ENCODE measurements around the gene IRGQ.

IRGQ gene

DNA sequence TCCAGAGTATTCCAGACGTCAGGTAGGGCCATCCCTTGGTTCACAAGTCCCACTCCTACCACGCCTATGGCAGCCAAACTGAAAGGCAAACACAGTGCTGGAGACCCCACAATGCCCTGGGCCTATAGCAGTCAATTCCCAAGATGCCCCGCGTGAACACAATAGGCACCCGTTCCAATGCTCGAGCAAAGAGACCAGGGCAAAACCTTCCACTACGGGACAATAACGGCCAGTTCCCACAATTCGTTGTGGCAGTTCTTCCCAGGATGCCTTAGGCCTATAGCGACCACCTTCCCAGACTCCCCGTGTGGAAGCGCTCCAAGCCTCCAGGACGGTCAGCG is 23.0 kb upstream of the IRGQ start:
- peaks cover 13% of the 10 kb centered on the region; the same call in 1 of the 2 replicates for H3K79me2 ChIP-seq (ENCODE audit: insufficient read depth, low read depth)
- H3K36me3 ChIP-seq (ENCODE audit: insufficient read depth): no peaks in the 10 kb centered on the region
- H4K20me1 ChIP-seq (ENCODE audit: insufficient read depth): no peaks in the 10 kb centered on the region
- peak overlapping the region; percentile 76 for H3K4me2 ChIP-seq
- TF ChIP-seq CTCF (conservative IDR thresholded peaks at IDR 0.05; ENCODE audit: low read depth, low read length): no peak
- H3K27me3 ChIP-seq (ENCODE audit: insufficient read depth, low read depth): no peaks in the 10 kb centered on the region
- H3K4me1 ChIP-seq (ENCODE audit: low read depth, poor library complexity, severe bottlenecking): peaks cover 12% of the 10 kb centered on the region
- H3K9ac ChIP-seq: peak overlapping the region; percentile 70
- peak overlapping the region; percentile 78 for H2AFZ ChIP-seq (ENCODE audit: low read depth)
- no peak overlapping the region for H3K4me3 ChIP-seq (IDR thresholded peaks at IDR 0.05; ENCODE audit: insufficient read depth, low read depth, low read length)
- peak overlapping the region; percentile 76 for H3K27ac ChIP-seq

DNA sequence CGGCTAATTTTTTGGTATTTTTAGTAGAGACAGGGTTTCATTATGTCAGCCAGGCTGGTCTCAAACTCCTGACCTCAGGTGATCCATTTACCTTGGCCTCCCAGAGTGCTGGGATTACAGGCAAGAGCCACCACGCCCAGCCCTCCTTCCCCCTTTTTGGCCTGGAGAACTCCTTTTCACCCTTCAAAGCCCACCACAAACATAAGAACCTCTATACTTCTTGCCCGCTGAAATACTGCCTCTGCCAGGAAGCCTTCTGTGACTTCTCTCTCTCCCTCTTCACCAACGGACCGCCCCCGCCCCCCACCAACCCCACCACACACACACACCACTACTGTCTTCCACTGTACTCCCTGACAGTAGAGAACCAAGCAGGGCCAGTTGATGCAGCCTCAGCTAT is 21.0 kb upstream of the IRGQ start:
- Histone ChIP-seq H3K9ac (no peak overlapping the region), H4K20me1 (ENCODE audit: insufficient read depth) (no peaks in the 10 kb centered on the region), H3K36me3 (ENCODE audit: insufficient read depth) (no peaks in the 10 kb centered on the region; the same call in 1 of the 2 replicates), H2AFZ (ENCODE audit: low read depth) (no peak overlapping the region), H3K27ac (no peak overlapping the region), H3K4me3 (IDR thresholded peaks at IDR 0.05; ENCODE audit: insufficient read depth, low read depth, low read length) (no peak overlapping the region), H3K4me1 (ENCODE audit: low read depth, poor library complexity, severe bottlenecking) (peaks cover 12% of the 10 kb centered on the region), H3K27me3 (ENCODE audit: insufficient read depth, low read depth) (no peaks in the 10 kb centered on the region), H3K4me2 (no peak overlapping the region), H3K79me2 (ENCODE audit: insufficient read depth, low read depth) (peaks cover 13% of the 10 kb centered on the region; the same call in 1 of the 2 replicates)
- TF ChIP-seq CTCF (conservative IDR thresholded peaks at IDR 0.05; ENCODE audit: low read depth, low read length): no peak

GRCh38 chr19:43616306-43616705 is 20.4 kb upstream of the IRGQ start:
- no peak for TF ChIP-seq CTCF (conservative IDR thresholded peaks at IDR 0.05; ENCODE audit: low read depth, low read length)
- Histone ChIP-seq H3K79me2 (ENCODE audit: insufficient read depth, low read depth) (peaks cover 13% of the 10 kb centered on the region; the same call in 1 of the 2 replicates), H3K27me3 (ENCODE audit: insufficient read depth, low read depth) (no peaks in the 10 kb centered on the region), H3K4me1 (ENCODE audit: low read depth, poor library complexity, severe bottlenecking) (peaks cover 12% of the 10 kb centered on the region), H3K9ac (no peak overlapping the region), H3K4me2 (no peak overlapping the region), H3K4me3 (IDR thresholded peaks at IDR 0.05; ENCODE audit: insufficient read depth, low read depth, low read length) (no peak overlapping the region), H3K36me3 (ENCODE audit: insufficient read depth) (no peaks in the 10 kb centered on the region; the same call in 1 of the 2 replicates), H2AFZ (ENCODE audit: low read depth) (no peak overlapping the region), H4K20me1 (ENCODE audit: insufficient read depth) (no peaks in the 10 kb centered on the region), H3K27ac (no peak overlapping the region)

DNA sequence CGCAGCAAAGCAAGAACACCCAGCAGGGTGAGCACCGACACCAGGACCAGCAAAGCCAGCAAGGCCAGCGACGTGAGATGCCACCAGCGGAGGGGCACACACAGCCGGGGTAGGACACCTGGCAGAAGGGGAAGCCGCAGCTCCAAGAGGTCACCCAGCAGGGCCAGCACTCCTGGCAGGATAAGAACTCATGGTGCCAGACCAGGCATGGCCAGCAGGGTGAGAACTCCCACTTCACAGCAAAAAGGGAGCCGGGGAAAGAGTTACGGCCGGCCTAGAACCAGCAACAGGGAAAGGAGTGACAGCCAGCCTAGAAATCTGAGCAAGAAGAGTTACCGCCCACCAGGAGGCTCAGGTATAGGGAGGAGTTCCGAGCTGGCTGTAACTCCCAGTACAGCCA is 16.4 kb upstream of the IRGQ start:
- TF ChIP-seq CTCF (conservative IDR thresholded peaks at IDR 0.05; ENCODE audit: low read depth, low read length): no peak
- H3K9ac ChIP-seq: no peak overlapping the region
- H3K79me2 ChIP-seq (ENCODE audit: insufficient read depth, low read depth): peaks cover 1% of the 10 kb centered on the region; the same call in 1 of the 2 replicates
- H3K36me3 ChIP-seq (ENCODE audit: insufficient read depth): no peaks in the 10 kb centered on the region; the same call in 1 of the 2 replicates
- H3K4me3 ChIP-seq (IDR thresholded peaks at IDR 0.05; ENCODE audit: insufficient read depth, low read depth, low read length): no peak overlapping the region
- H3K27me3 ChIP-seq (ENCODE audit: insufficient read depth, low read depth): no peaks in the 10 kb centered on the region
- H4K20me1 ChIP-seq (ENCODE audit: insufficient read depth): no peaks in the 10 kb centered on the region
- no peak overlapping the region for H2AFZ ChIP-seq (ENCODE audit: low read depth)
- H3K27ac ChIP-seq: no peak overlapping the region
- H3K4me2 ChIP-seq: no peak overlapping the region
- no peaks in the 10 kb centered on the region for H3K4me1 ChIP-seq (ENCODE audit: low read depth, poor library complexity, severe bottlenecking)

All from KMS-11 (cell line).